ENCODE results near the gene CDSN. TPM values are rescaled to one million over a fixed set of nuclear protein-coding genes. Genes with fewer than 3 reads are reported as not detected.
"Not testable (repeated sequence)": the region's sequence is repeated elsewhere in the genome, so short reads cannot be mapped to it uniquely, and the experiment has no call there.

CDSN gene, protein sequence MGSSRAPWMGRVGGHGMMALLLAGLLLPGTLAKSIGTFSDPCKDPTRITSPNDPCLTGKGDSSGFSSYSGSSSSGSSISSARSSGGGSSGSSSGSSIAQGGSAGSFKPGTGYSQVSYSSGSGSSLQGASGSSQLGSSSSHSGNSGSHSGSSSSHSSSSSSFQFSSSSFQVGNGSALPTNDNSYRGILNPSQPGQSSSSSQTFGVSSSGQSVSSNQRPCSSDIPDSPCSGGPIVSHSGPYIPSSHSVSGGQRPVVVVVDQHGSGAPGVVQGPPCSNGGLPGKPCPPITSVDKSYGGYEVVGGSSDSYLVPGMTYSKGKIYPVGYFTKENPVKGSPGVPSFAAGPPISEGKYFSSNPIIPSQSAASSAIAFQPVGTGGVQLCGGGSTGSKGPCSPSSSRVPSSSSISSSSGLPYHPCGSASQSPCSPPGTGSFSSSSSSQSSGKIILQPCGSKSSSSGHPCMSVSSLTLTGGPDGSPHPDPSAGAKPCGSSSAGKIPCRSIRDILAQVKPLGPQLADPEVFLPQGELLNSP
- not detected in 2 replicates for total RNA-seq (2014; rRNA removed; shearing (Covaris generic))
- polyA plus RNA-seq (2014; cell fraction: nucleus; rRNA removed): not detected in 2 replicates

DNA sequence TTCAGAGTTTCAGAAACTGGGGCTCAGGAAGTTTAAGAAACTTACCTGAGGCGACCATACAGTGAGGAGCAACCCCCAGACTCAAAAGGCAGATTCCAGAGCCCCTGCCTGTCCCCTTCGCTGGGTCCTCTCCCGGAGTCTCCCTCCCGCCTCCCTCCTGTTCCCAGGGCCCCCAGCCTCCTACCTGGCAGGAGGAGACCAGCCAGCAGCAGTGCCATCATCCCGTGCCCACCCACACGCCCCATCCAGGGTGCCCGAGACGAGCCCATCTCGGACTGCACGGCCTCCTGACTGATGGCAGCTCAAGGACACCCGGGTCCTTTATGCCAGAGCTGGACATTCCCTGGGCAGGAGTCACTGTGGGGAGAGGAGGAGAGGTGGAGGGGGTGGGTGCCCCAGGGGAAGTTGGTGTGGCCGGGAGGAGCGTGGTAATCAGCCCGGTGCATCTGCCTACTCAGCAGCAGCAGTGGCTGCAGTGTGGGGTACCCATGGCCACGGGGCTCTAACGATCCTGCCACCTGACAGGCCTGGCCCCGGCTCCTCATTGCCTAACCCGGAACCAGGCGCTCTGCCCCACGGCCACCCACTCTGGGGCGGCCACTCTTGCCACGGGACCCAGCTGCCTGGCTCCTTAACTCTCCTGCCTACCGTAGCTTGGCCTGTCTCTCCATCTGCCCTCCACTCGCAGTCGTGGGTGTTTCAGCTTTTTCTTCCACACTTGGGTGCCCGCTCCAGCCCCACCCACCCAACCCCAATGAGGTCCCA, at the start of gene CDSN:
Gene CDSN, minus strand, starts transcription at position 296 of the 765 bp plus-strand sequence. Its CDS starts 27 bp downstream, at position 269.
- no peak for DNase-seq (ENCODE audit: extremely low read depth, low read depth)

DNA sequence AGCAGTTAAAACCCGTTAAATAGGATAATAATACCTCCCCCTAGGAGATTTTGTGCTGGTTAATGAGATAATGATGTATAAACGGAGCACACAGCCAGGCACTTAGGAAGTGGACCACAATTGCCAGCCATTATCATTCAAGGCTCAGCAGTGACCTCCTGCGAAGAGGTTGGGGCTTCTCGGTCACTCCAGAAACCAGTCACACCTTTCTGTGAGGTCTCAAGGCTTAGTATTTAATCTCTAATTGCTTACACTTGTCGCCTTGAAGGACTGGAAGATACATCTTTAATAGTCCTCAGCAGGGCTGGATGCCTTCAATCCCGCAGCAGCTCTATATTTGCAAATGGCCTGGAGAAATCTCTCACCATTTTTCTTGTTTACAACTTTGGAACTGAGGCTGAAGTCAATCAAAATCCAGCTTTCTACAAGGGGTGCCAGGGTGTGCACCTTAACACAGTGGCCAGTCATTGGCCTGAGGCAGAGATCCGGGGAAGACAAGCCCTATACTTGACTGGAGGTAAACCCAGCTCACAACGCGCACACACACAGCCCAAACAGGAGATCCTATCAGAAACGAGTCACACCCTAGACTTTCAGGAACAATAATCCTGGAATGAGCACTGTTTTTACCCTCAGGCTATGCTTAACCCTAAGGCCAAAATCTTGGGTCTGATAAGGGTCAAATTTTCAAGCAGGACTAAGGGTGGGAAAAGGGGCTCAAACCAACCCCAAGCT, 49.0 kb upstream of the CDSN start:
- no peak for DNase-seq (ENCODE audit: extremely low read depth, low read depth)

DNA sequence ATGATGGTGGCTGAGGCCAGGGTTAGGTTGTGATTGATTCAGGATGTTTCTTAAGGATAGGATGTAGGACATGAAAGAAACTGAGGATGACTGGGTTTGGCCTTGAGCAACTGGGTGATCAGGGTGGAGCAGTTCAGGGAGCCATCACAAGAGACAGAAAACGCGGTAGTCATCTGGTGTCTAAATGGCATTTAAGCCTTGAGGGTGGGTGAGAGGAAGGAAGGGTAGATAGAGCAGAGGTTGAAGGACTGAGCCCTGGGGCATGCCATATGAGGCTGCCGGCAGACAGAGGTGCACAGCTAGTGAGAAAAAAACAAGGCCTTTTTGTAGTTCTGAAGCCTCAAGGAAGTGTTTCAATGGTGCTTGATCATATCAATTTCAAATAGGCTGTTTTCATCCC, 48.4 kb upstream of the CDSN start:
- DNase-seq (ENCODE audit: extremely low read depth, low read depth): no peak

DNA sequence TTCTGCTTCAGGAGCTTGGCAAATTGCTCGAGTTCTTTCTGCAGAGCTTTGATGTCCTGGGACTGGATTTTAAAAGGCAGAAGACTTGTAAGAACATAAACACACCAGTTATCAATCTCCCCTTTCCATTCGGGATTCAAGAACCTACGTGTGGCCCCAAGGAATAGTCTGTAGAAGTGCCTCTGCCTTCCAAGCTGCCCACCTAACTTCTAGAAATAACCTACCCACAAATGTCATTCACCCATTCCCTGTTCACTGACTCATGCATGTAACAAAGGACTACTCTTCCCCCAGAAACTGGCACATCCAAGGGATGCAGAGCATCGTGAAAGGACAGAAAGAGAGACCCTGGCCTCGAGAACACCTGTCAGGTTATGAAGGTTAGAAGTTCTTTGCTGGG, 45.7 kb upstream of the CDSN start:
- no peak for DNase-seq (ENCODE audit: extremely low read depth, low read depth)

DNA sequence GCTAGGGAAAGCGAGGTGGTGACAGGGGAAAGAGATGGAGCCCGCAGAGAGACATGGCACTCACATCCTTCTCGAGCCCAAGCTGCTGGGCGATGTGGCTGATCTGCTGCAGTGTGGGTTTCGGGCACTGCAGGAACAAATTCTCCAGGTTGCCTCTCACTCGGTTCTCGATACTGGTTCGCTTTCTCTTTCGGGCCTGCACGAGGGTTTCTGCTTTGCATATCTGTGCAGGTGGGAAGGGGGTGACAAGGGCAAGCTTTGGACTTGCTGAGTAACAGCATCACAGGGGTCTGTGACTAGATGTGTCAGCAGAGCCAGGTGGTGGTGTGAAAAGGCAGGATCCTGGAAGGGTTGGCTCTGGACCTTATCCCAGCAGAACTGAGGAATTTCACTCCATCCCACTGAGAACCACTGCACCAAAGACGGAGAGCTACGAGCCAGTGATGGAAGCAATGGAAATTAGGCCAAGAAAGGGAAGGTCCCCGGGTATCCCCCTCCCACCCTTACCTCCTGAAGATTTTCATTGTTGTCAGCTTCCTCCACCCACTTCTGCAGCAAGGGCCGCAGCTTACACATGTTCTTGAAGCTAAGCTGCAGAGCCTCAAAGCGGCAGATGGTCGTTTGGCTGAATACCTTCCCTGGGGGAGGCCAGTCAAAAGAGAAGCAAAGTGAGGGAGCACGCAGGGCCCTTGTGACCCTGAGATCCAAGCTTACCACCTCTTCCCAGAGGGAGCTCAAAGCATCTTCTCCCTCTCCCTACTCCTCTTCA, 45.0 kb upstream of the CDSN start:
- DNase-seq (ENCODE audit: extremely low read depth, low read depth): not testable (repeated sequence)

DNA sequence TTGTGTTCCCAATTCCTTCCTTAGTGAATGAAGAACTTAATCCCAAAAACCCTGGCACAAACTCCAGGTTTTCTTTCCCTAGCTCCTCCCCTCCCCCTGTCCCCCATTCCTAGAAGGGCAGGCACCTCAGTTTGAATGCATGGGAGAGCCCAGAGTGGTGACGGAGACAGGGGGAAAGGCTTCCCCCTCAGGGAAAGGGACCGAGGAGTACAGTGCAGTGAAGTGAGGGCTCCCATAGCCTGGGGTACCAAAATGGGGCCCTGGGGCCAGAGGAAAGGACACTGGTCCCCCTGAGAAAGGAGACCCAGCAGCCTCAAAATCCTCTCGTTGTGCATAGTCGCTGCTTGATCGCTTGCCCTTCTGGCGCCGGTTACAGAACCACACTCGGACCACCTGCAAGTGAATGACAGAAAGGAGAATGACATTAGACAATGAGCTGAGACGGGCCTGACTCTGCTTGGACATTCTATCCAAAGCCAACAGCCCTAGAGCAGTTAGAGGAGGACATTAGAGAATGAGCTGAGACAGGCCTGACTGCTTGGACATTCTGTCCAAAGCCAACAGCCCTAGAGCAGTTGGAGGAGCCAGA, 44.3 kb upstream of the CDSN start:
- DNase-seq (ENCODE audit: extremely low read depth, low read depth): not testable (repeated sequence)

DNA sequence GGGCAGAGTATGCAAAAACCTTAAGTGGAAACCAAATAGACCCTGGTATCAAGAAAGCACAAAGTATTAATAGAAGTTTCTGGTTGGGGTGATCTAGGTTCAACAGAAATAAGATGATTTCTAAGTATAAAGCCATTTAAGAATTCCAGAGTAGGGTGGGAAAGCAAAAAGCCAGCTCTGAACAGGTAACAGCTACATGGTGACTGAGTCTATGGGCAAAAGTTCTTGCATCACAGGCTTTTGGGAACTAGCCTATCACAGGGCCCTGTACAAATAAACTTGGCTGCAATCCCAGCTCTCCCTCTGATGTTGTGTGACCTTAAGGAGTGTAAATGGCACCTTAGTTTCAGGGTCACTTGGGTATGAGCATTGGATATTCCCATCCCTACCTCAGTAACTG, 43.7 kb upstream of the CDSN start:
- DNase-seq (ENCODE audit: extremely low read depth, low read depth): no peak

DNA sequence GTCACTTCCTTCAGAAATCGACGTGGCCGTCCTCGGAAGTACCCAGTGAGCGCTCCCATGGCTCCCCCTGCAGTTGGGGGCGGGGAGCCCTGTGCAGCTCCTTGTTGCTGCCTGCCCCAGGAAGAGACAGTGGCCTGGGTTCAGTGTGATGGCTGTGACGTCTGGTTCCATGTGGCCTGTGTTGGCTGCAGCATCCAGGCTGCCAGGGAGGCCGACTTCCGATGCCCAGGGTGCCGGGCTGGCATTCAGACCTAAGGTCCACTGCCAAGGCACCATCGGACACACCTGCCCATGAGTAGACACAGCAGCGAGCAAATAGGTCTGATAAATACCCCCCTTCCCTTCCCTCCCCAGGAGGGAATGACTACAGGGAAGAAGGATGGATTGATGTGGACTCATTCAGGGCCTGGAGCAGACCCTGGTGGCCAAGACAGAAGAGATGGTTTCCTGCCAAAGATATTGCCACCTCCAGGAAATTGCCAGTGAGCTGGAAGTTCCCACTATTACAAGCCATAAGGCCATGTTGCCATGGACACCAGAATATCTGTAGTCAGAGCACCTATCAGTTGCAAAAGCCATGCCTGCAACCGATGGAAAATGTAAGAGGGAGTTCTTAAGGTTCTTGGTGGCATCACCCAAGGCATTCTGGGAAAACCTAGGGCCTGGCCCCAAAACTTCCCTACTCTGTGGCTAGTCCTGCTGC, 42.4 kb upstream of the CDSN start:
- DNase-seq (ENCODE audit: extremely low read depth, low read depth): no peak

DNA sequence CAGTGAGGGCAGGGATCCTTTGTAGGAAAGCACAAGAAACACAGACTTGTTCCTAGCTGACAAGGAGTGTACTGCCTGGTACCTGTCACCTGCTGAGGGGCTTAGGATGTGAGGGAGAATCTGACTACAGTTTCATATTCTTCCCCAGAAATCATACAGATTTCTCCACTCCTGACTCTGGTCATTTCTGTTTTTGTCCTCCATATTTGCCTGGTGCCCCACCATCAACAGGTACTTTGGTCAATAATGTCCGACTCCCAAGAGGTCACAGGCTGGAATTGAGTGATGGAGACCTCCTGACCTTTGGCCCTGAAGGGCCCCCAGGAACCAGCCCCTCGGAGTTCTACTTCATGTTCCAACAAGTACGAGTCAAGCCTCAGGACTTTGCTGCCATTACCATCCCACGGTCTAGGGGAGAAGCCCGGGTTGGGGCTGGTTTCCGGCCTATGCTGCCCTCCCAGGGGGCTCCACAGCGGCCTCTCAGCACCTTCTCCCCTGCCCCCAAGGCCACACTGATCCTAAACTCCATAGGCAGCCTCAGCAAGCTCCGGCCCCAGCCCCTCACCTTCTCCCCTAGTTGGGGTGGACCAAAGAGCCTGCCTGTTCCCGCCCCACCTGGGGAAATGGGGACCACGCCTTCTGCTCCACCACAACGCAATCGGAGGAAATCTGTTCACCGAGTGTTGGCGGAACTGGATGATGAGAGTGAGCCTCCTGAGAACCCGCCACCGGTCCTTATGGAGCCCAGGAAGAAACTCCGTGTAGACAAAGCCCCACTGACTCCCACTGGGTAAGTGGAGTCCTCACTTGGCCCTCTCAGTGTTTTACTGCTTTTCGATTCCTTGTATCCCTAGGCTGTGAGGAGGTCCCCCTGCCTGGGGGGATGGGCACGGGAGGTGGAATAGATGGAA, 41.2 kb upstream of the CDSN start:
- no peak for DNase-seq (ENCODE audit: extremely low read depth, low read depth)

DNA sequence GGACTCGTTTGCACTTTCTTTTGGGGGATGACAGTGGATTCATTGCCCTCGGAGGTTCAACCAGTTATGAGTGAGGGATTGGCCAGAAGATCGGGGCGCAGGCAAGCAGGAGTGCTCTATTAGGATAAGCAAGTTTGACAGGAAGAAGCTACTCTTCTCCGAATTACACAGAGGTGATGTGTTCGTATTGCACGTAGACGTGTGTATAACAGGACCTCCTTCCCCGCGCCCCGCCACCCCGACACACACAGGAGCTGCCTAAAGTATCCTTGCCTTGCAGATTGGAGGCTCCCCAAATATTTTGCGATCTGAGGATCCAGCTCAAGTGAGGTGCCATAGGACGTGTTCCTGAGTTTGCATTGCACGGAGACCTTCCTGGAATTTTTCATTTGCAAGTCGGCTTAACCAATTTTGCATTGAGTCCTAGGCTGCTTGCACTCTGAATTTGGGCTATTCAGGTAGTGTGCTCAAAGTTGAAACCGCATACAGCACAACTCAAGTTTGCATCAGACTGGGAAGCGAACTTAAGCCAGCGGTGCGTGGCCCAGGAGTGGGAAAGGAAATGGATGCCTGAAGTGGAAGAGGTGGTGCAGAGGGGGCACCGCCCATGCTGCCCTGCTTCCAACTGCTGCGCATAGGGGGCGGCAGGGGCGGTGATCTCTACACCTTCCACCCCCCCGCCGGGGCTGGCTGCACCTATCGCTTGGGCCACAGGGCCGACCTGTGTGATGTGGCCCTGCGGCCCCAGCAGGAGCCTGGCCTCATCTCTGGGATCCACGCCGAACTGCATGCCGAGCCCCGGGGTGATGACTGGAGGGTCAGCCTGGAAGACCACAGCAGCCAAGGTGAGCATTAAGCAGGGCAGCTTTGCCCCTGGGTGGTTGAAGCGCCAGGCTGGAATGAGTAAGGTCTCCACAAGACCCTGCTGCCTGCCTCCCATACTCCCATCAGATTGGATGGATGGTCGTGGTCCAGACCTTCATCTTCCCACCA, 38.9 kb upstream of the CDSN start:
- DNase-seq (ENCODE audit: extremely low read depth, low read depth): no peak

DNA sequence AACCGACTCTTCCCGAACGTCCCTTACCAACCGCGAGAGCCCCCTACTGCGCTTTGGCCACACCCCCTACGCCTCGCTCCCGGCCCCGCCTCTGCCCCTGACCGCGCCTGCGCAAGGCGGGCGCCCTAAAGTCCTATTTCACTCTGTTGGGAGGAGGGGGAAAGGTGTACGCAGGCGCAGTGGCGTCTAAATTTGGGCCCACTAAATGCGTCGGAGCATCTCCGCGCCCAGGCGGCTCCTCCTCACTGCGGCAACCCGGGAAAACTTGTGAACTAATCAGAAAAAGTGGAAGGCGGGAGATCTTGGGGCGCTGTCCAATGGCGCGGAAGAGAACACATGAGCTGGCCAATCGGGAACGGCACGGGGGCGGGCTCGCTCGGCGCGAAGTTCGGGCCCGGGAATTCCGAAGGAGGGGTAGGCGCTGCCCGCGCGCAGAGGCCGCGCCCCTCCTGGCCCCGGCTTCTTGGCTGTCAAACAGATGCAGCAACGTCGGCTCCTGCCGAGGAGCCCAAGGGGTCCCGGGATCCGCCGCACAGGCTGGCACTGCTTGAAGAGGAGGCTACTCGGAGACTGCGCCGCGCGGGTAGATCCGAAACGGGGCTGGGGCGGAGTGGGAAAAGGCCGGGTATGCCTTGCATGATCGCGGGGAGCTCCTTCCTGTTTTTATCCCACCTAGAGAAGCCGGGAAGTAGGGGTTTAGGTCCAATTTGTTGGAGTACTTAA, 38.1 kb upstream of the CDSN start, which contains the start of gene TCF19:
Gene TCF19, plus strand, starts transcription at position 450 of the 723 bp plus-strand sequence. CDS start 881 bp downstream, outside the sequence.
- peak; percentile 97 for DNase-seq (ENCODE audit: extremely low read depth, low read depth)

DNA sequence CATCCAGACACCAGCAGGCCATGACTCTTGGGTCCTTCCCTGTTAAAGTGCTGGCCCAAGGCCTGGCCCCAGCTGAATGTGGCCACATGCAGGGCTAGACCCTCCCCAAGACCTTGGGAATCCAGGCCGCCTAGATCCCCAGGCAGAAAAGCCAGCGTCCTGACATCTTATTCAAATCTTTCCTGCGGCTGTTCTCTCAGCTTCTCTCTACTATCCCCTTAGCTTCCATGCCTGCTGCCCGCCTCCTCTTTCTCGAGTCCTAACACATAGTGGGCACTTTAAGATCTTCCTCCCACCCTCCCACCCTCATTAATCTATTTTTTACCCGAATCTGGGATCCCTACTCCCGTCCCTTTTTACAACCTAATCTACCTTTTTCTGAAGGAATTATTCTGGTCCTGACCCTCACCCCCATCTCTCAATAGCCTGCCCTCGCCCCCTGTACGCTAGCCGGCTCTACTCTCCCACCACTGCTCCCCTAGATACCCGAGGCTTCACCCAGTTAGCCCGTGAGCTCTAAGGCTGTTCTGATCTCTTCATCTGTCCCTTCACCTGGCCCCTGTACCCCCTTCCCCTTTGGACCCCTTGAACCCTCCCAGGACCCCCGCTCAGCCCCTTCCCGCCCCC, 37.4 kb upstream of the CDSN start, which contains the start of gene CCHCR1:
Gene CCHCR1, minus strand, starts transcription at position 290 of the 627 bp plus-strand sequence. Its CDS starts 202 bp downstream, at position 88.
- no peak for DNase-seq (ENCODE audit: extremely low read depth, low read depth)

DNA sequence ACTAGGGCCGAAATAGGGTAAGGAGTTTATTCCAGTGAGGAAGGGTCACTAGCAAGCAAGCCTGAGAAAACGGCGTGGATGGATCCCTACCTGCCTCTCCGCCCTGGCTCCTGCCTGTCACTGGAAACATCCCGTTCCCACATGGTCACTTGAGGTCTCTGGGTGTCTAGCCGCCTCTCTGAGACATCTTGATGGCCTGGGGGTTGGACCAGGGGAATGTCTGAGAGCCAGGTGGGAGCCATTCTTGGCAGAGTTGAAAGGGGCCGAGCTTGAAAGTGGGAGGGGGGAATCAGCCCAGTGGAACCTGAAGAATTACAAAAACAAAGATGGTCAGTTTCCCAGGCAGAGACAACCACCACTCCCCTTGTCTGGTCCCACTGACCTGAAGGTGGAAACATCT, 36.4 kb upstream of the CDSN start:
- DNase-seq (ENCODE audit: extremely low read depth, low read depth): no peak

DNA sequence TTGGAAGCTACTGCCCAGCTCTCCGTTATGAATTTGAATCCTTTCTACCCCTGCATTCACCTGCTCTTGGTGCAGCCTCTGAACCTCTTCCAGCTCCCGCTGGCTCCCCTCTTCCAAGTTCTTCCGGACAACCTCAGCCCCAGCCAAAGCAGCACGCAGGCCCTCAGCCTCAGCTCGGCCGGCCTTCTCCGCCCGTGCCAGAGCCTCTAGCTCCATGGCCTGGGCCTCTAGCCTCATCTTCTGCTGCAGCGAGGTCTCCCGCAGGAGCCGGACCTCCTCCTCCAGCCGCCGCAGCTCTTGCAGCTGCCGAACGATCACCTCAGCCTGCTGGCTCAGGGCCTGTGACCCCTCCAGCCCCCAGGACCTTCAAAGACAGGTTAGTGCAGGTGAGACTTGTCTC, 34.2 kb upstream of the CDSN start:
- DNase-seq (ENCODE audit: extremely low read depth, low read depth): no peak

DNA sequence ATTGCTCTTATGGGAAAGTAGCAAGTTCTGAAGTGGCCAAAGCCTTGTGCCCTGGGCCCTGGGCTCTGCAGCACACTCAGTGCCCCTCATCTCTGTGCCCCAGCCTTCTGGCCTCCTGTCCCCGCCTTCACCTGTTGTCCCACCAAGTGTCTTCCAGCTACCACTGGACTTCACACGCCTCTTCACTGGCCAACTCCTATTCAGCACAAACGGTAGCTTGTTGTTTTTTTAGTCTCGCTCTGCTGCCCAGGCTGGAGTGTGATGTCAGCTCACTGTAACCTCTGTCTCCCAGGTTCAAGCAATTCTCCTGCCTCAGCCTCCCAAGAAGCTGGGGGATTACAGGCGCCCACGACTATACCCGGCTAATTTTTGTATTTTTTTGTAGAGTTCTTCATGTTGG, 32.5 kb upstream of the CDSN start:
- DNase-seq (ENCODE audit: extremely low read depth, low read depth): no peak

All from NCI-H460 (cell line).